GM20431 (cell line): ENCODE data around the gene ALDOC.

Experiments
- in situ Hi-C: fragments of 300-500 bp; cut with MseI, MboI; formaldehyde crosslinking; loops from one replicate; pipeline ENCODE4 v1.15.0; 2020; ENCODE audit warnings: low sequenced_read_pairs; ENCODE audit not compliant: unreplicated experiment

Gene ALDOC

DNA sequence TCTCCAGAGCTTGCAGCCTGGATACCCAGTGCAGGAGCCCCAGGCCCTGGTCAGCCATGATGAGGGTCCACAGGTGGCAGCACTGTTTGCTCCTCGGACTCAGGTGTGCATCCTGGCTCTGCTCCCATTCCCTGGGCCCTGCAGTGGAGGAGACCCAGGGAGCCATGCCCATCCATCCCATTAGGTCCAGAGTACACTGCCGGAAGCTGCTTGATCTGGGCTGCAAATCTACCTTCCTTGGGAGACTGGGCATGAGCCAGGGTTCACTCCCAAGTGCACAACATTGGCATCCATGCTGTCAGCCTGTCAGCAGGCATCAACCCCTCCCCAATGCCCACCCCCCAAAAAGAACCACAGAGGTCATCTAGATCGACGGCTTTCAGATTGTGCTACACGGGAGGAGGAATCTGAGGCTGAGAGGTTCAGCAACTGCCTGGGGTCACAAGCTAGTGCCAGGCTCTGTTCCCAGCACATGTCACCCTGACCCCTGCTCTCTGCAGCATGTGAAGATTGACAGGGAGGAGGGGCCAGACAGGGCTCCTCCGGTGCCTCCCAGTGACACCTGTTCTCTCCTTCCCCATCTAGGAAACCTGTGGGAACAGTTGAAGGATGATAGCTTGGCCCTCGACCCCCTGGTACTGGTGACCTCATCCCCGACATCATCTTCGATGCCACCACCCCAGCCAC lies 40.0 kb downstream of the ALDOC start:
- in situ Hi-C loops, result loop anchor here (5.0 kb wide), 1 partner anchor 39 kb away; no protein-coding TSS in a partner anchor

- in situ Hi-C loops, result loop anchor here (5.0 kb wide), 1 partner anchor 38 kb away; no protein-coding TSS in a partner anchor
These were observed 41.8 kb downstream of the ALDOC start for GRCh38 chr17:28534740-28535375.

GRCh38 chr17:28533091-28533807 lies 43.4 kb downstream of the ALDOC start:
- in situ Hi-C loops, result no loop called here

GRCh38 chr17:28532050-28532960 lies 44.4 kb downstream of the ALDOC start:
- in situ Hi-C loops, result no loop called here

DNA sequence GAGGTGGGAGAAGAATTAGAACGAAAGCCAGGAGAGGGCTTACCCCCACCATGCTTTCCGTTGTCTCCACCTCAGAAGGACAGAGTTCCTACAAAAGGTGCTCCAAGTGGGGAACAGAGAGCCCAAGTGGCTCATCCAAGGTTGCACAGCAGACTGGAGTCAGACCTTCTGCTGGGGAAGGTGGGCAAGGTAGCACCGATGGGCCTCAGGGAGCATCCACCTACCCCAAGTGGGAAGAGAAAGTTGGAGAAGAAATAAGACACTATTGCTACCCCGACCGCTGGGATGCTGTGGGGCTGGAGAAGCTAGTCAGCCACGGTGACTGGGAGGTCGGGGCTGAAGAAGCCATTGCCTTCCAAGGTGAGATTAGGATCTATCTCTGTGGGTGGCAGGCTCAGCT lies 45.8 kb downstream of the ALDOC start:
- in situ Hi-C loops, result no loop called here

GRCh38 chr17:28530250-28530649 lies 46.4 kb downstream of the ALDOC start:
- in situ Hi-C loops, result no loop called here

DNA sequence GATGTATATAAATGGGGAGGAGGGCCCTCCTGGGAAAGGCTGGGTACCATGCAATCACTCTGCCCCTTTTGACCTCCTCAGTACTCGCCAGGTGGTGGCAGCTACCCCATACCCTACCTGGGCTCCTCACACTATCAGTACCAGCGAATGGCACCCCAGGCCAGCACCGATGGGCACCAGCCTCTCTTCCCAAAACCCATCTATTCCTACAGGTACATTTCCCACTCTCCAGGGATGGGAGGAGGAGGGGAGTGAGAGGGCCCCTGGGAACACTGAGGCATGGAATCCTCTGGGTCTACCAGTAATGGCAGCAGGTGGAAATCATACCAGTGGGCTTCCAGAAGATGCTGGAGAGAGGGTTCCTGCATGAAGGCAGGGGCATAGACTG lies 47.7 kb downstream of the ALDOC start:
- in situ Hi-C loops, result no loop called here

GRCh38 chr17:28528327-28529012 lies 48.2 kb downstream of the ALDOC start:
- in situ Hi-C loops, result no loop called here

GRCh38 chr17:28527859-28528258 lies 48.8 kb downstream of the ALDOC start:
- in situ Hi-C loops, result no loop called here

GRCh38 chr17:28527181-28527681 lies 49.5 kb downstream of the ALDOC start:
- in situ Hi-C loops, result no loop called here

DNA sequence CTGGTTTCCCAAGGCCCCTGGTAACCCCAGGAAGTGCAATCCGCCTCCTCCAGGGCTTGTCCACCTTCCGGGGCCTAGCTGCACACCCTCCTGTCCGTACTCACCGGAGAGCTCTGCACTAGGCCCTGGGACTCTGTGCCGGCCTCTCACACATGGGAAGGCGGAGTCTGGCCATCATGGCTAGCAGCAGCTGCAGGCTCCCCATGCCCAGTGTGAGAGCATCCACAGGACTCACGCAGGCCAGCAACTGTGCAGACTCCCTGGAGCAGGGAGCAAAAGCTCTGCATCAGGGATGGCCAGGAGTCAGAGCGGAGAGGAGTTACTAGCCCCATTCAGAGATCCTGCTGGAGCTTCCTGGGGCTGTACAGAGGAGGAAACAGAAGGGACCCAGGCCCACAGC lies 50.3 kb downstream of the ALDOC start:
- in situ Hi-C loops, result no loop called here

- in situ Hi-C loops, result no loop called here
These were observed 51.9 kb downstream of the ALDOC start for GRCh38 chr17:28524476-28525424.

GRCh38 chr17:28523876-28524275 lies 52.8 kb downstream of the ALDOC start:
- in situ Hi-C loops, result no loop called here

GRCh38 chr17:28523186-28523585 lies 53.5 kb downstream of the ALDOC start:
- in situ Hi-C loops, result no loop called here
